Measurements from ENCODE around the gene AMIGO2. TPM values are rescaled to one million over a fixed set of nuclear protein-coding genes. Genes with fewer than 3 reads are reported as not detected.

The AMIGO2 gene
- total RNA-seq, 1 donor: 7.2 TPM

GRCh38 chr12:47107446-47107845, 27.7 kb upstream of the AMIGO2 start:
- no peaks in the 10 kb centered on the region for H3K9me3 ChIP-seq (ENCODE audit: low read depth, low read length)
- no peaks in the 10 kb centered on the region for H3K27me3 ChIP-seq (ENCODE audit: insufficient read depth, low read length)
- H3K4me3 ChIP-seq (ENCODE audit: low read length): no peak overlapping the region
- no peaks in the 10 kb centered on the region for H3K4me1 ChIP-seq (ENCODE audit: insufficient read depth, low read length)

- no peaks in the 10 kb centered on the region for H3K4me1 ChIP-seq (ENCODE audit: insufficient read depth, low read length)
- no peaks in the 10 kb centered on the region for H3K27me3 ChIP-seq (ENCODE audit: insufficient read depth, low read length)
- H3K9me3 ChIP-seq (ENCODE audit: low read depth, low read length): no peaks in the 10 kb centered on the region
- no peak overlapping the region for H3K4me3 ChIP-seq (ENCODE audit: low read length)
These were observed 26.3 kb upstream of the AMIGO2 start for GRCh38 chr12:47105914-47106674.

GRCh38 chr12:47102845-47103651, 23.3 kb upstream of the AMIGO2 start:
- H3K27me3 ChIP-seq (ENCODE audit: insufficient read depth, low read length): no peaks in the 10 kb centered on the region
- H3K9me3 ChIP-seq (ENCODE audit: low read depth, low read length): no peaks in the 10 kb centered on the region
- H3K4me3 ChIP-seq (ENCODE audit: low read length): no peak overlapping the region
- no peaks in the 10 kb centered on the region for H3K4me1 ChIP-seq (ENCODE audit: insufficient read depth, low read length)

- Histone ChIP-seq H3K9me3 (ENCODE audit: low read depth, low read length) (no peaks in the 10 kb centered on the region), H3K4me3 (ENCODE audit: low read length) (no peak overlapping the region), H3K4me1 (ENCODE audit: insufficient read depth, low read length) (no peaks in the 10 kb centered on the region), H3K27me3 (ENCODE audit: insufficient read depth, low read length) (no peaks in the 10 kb centered on the region)
These were observed 22.6 kb upstream of the AMIGO2 start for GRCh38 chr12:47102406-47102805.

- H3K9me3 ChIP-seq (ENCODE audit: low read depth, low read length): no peaks in the 10 kb centered on the region
- no peak overlapping the region for H3K4me3 ChIP-seq (ENCODE audit: low read length)
- no peaks in the 10 kb centered on the region for H3K27me3 ChIP-seq (ENCODE audit: insufficient read depth, low read length)
- no peaks in the 10 kb centered on the region for H3K4me1 ChIP-seq (ENCODE audit: insufficient read depth, low read length)
These were observed 20.4 kb upstream of the AMIGO2 start for GRCh38 chr12:47100160-47100559.

- no peaks in the 10 kb centered on the region for H3K4me1 ChIP-seq (ENCODE audit: insufficient read depth, low read length)
- no peak overlapping the region for H3K4me3 ChIP-seq (ENCODE audit: low read length)
- no peaks in the 10 kb centered on the region for H3K9me3 ChIP-seq (ENCODE audit: low read depth, low read length)
- H3K27me3 ChIP-seq (ENCODE audit: insufficient read depth, low read length): no peaks in the 10 kb centered on the region
These were observed 19.9 kb upstream of the AMIGO2 start for GRCh38 chr12:47099610-47100009.

- Histone ChIP-seq H3K4me1 (ENCODE audit: insufficient read depth, low read length) (no peaks in the 10 kb centered on the region), H3K27me3 (ENCODE audit: insufficient read depth, low read length) (no peaks in the 10 kb centered on the region), H3K9me3 (ENCODE audit: low read depth, low read length) (no peaks in the 10 kb centered on the region), H3K4me3 (ENCODE audit: low read length) (no peak overlapping the region)
These were observed 18.3 kb upstream of the AMIGO2 start for GRCh38 chr12:47098099-47098498.

- Histone ChIP-seq H3K27me3 (ENCODE audit: insufficient read depth, low read length) (no peaks in the 10 kb centered on the region), H3K9me3 (ENCODE audit: low read depth, low read length) (no peaks in the 10 kb centered on the region), H3K4me1 (ENCODE audit: insufficient read depth, low read length) (no peaks in the 10 kb centered on the region)
These were observed 17.6 kb upstream of the AMIGO2 start for GRCh38 chr12:47097276-47097896.

GRCh38 chr12:47095446-47096236, 15.9 kb upstream of the AMIGO2 start:
- Histone ChIP-seq H3K4me3 (ENCODE audit: low read length) (no peak overlapping the region), H3K4me1 (ENCODE audit: insufficient read depth, low read length) (no peaks in the 10 kb centered on the region), H3K27me3 (ENCODE audit: insufficient read depth, low read length) (no peaks in the 10 kb centered on the region), H3K9me3 (ENCODE audit: low read depth, low read length) (peaks cover 4% of the 10 kb centered on the region)

More at GRCh38 chr12:47097276-47097896, 17.6 kb upstream of the AMIGO2 start:
- no peak overlapping the region for H3K4me3 ChIP-seq (ENCODE audit: low read length)

- H3K9me3 ChIP-seq (ENCODE audit: low read depth, low read length): peaks cover 8% of the 10 kb centered on the region
- H3K4me1 ChIP-seq (ENCODE audit: insufficient read depth, low read length): no peaks in the 10 kb centered on the region
- no peaks in the 10 kb centered on the region for H3K27me3 ChIP-seq (ENCODE audit: insufficient read depth, low read length)
- H3K4me3 ChIP-seq (ENCODE audit: low read length): no peak overlapping the region
These were observed 15.0 kb upstream of the AMIGO2 start for GRCh38 chr12:47094804-47095203.

GRCh38 chr12:47091009-47091408, 11.2 kb upstream of the AMIGO2 start:
- Histone ChIP-seq H3K4me3 (ENCODE audit: low read length) (no peak overlapping the region), H3K9me3 (ENCODE audit: low read depth, low read length) (peaks cover 8% of the 10 kb centered on the region), H3K4me1 (ENCODE audit: insufficient read depth, low read length) (peaks cover 2% of the 10 kb centered on the region), H3K27me3 (ENCODE audit: insufficient read depth, low read length) (no peaks in the 10 kb centered on the region)

- Histone ChIP-seq H3K4me1 (ENCODE audit: insufficient read depth, low read length) (peaks cover 21% of the 10 kb centered on the region), H3K4me3 (ENCODE audit: low read length) (no peak overlapping the region), H3K27me3 (ENCODE audit: insufficient read depth, low read length) (no peaks in the 10 kb centered on the region), H3K9me3 (ENCODE audit: low read depth, low read length) (peaks cover 8% of the 10 kb centered on the region)
These were observed 8.5 kb upstream of the AMIGO2 start for GRCh38 chr12:47088021-47088944.

- Histone ChIP-seq H3K4me1 (ENCODE audit: insufficient read depth, low read length) (peaks cover 32% of the 10 kb centered on the region), H3K4me3 (ENCODE audit: low read length) (no peak overlapping the region), H3K9me3 (ENCODE audit: low read depth, low read length) (peaks cover 8% of the 10 kb centered on the region), H3K27me3 (ENCODE audit: insufficient read depth, low read length) (no peaks in the 10 kb centered on the region)
These were observed 7.4 kb upstream of the AMIGO2 start for GRCh38 chr12:47087088-47087688.
